Progenitor cell of endocrine pancreas (in vitro differentiated cells): ENCODE measurements around the gene NEMP1. TPM values are rescaled to one million over a fixed set of nuclear protein-coding genes. Genes with fewer than 3 reads are reported as not detected.

Experiments used
- DNase-seq: peaks from one replicate; pipeline ENCODE4 v3.0.0; 2021; ENCODE audit warnings: low spot score; ENCODE audit not compliant: unreplicated experiment
- H3K27ac Mint-ChIP-seq: 2 replicates; pipeline ENCODE4 v1.8.0; 2021; ENCODE audit warnings: mild to moderate bottlenecking, moderate library complexity, mixed read lengths
- H3K27me3 Mint-ChIP-seq: 2 replicates; pipeline ENCODE4 v1.8.0; 2021; ENCODE audit warnings: mixed read lengths
- H3K36me3 Mint-ChIP-seq: 2 replicates; pipeline ENCODE4 v1.8.0; 2022; ENCODE audit warnings: mixed read lengths; ENCODE audit not compliant: insufficient read depth
- H3K4me1 Mint-ChIP-seq: 2 replicates; pipeline ENCODE4 v1.8.0; 2021; ENCODE audit warnings: low read depth, mixed read lengths
- H3K4me3 Mint-ChIP-seq: 2 replicates; pipeline ENCODE4 v1.8.0; 2021; ENCODE audit warnings: low read depth, mild to moderate bottlenecking, moderate library complexity, mixed read lengths
- H3K9me3 Mint-ChIP-seq: 2 replicates; pipeline ENCODE4 v1.8.0; 2021; ENCODE audit warnings: low read depth, mixed read lengths
- CTCF ChIP-seq: fragments of 200-600 bp; sonication (generic); IDR thresholded peaks from one replicate; pipeline ENCODE4 v1.5.0; 2021; ENCODE audit warnings: antibody characterized with exemption, mild to moderate bottlenecking; ENCODE audit not compliant: unreplicated experiment
- total RNA-seq: library from RNA; stranded (reverse); gene quantifications from 2 replicates; pipeline ENCODE4 v1.2.1, GENCODE V29; 2021

Gene NEMP1
- total RNA-seq, 1 donor from 2014 or later: 24.2 TPM

- no peak for DNase-seq
- Mint-ChIP-seq H3K4me1 (peaks cover 4% of the 10 kb centered on the region), H3K27ac (no peak overlapping the region), H3K36me3 (no peaks in the 10 kb centered on the region), H3K9me3 (no peaks in the 10 kb centered on the region), H3K27me3 (peaks cover 8% of the 10 kb centered on the region), H3K4me3 (no peak overlapping the region)
- no peak for TF ChIP-seq CTCF
These were observed 46.8 kb downstream of the NEMP1 start for GRCh38 chr12:57031789-57032188.

GRCh38 chr12:57031138-57031725, 47.4 kb downstream of the NEMP1 start:
- Mint-ChIP-seq H3K4me3 (no peak overlapping the region), H3K36me3 (no peaks in the 10 kb centered on the region), H3K27ac (peak overlapping the region; percentile 21), H3K9me3 (no peaks in the 10 kb centered on the region), H3K27me3 (peaks cover 14% of the 10 kb centered on the region), H3K4me1 (peaks cover 6% of the 10 kb centered on the region)
- DNase-seq: no peak
- no peak for TF ChIP-seq CTCF

- no peak overlapping the region for H3K4me3 Mint-ChIP-seq
- H3K27me3 Mint-ChIP-seq: peaks cover 18% of the 10 kb centered on the region
- H3K9me3 Mint-ChIP-seq: no peaks in the 10 kb centered on the region
- peaks cover 6% of the 10 kb centered on the region for H3K4me1 Mint-ChIP-seq
- H3K27ac Mint-ChIP-seq: no peak overlapping the region
- TF ChIP-seq CTCF: no peak
- no peaks in the 10 kb centered on the region for H3K36me3 Mint-ChIP-seq
- no peak for DNase-seq
These were observed 49.1 kb downstream of the NEMP1 start for GRCh38 chr12:57029457-57029856.

- Mint-ChIP-seq H3K4me3 (no peak overlapping the region), H3K27me3 (peaks cover 21% of the 10 kb centered on the region), H3K4me1 (peaks cover 6% of the 10 kb centered on the region), H3K27ac (no peak overlapping the region), H3K36me3 (no peaks in the 10 kb centered on the region), H3K9me3 (no peaks in the 10 kb centered on the region)
- DNase-seq: no peak
- no peak for TF ChIP-seq CTCF
These were observed 50.8 kb downstream of the NEMP1 start for GRCh38 chr12:57027805-57028153.

- no peak for DNase-seq
- Mint-ChIP-seq H3K4me3 (no peak overlapping the region), H3K27me3 (peaks cover 21% of the 10 kb centered on the region), H3K36me3 (no peaks in the 10 kb centered on the region), H3K9me3 (no peaks in the 10 kb centered on the region), H3K4me1 (peaks cover 6% of the 10 kb centered on the region), H3K27ac (no peak overlapping the region)
- no peak for TF ChIP-seq CTCF
These were observed 51.4 kb downstream of the NEMP1 start for GRCh38 chr12:57027011-57027804.
